ENCODE results near the gene TRPC4AP. TPM values are rescaled to one million over a fixed set of nuclear protein-coding genes. Genes with fewer than 3 reads are reported as not detected.
A peak's percentile ranks its signal among the peaks of the same experiment; 100 is the strongest.
"Not testable (repeated sequence)": the region's sequence is repeated elsewhere in the genome, so short reads cannot be mapped to it uniquely, and the experiment has no call there.

Gene TRPC4AP
- total RNA-seq, 4 donors from 2014 or later: 63.4 to 101 (median 76.4) TPM

- peaks cover 5 to 73% (median 11%) of the 10 kb centered on the region in 3 donors for H3K36me3 ChIP-seq
- 81 to 84% methylated on average over 4 of the region's 4 CpGs for WGBS, 2 donors
- peak overlapping the region in 2 of 4 donors; percentile 45 to 72 for H3K27ac ChIP-seq
- TF ChIP-seq POLR2A (IDR thresholded peaks at IDR 0.05): no peak
- no peaks in the 10 kb centered on the region for H3K27me3 ChIP-seq
- H3K4me1 ChIP-seq: peaks cover 0 to 30% (median 0%) of the 10 kb centered on the region in 4 donors
- DNase-seq (ENCODE audit: low spot score in 2 of 2): no peak
- H3K4me3 ChIP-seq: no peak overlapping the region
- no peaks in the 10 kb centered on the region for H3K9me3 ChIP-seq
These were observed 23.7 kb upstream of the TRPC4AP start for GRCh38 chr20:35116258-35116657.

- H3K27ac ChIP-seq: peak overlapping the region in 2 of 4 donors; percentile 45 to 72
- peaks cover 0 to 30% (median 0%) of the 10 kb centered on the region in 4 donors for H3K4me1 ChIP-seq
- no peaks in the 10 kb centered on the region for H3K27me3 ChIP-seq
- DNase-seq (ENCODE audit: low spot score in 2 of 2): no peak
- no peak overlapping the region for H3K4me3 ChIP-seq
- TF ChIP-seq POLR2A (IDR thresholded peaks at IDR 0.05) (no peak), EP300 (IDR thresholded peaks at IDR 0.05) (no peak), CTCF (IDR thresholded peaks at IDR 0.05) (no peak)
- WGBS, 2 donors: 83 to 93% methylated on average over 11 of the region's 11 CpGs
- no peaks in the 10 kb centered on the region for H3K9me3 ChIP-seq
- H3K36me3 ChIP-seq: peaks cover 5 to 67% (median 11%) of the 10 kb centered on the region in 3 donors
These were observed 23.0 kb upstream of the TRPC4AP start for GRCh38 chr20:35115606-35116005.

GRCh38 chr20:35112276-35112675, 19.7 kb upstream of the TRPC4AP start:
- 84 to 89% methylated on average over 5 of the region's 5 CpGs for WGBS, 2 donors
- peaks cover 0 to 34% (median 3%) of the 10 kb centered on the region in 3 donors for H3K36me3 ChIP-seq
- peaks cover 0 to 17% (median 0%) of the 10 kb centered on the region in 4 donors for H3K4me1 ChIP-seq
- not testable (repeated sequence) for H3K27me3 ChIP-seq; H3K9me3 ChIP-seq; H3K4me3 ChIP-seq; H3K27ac ChIP-seq; DNase-seq (ENCODE audit: low spot score in 2 of 2)

- no peak overlapping the region for H3K4me3 ChIP-seq
- peaks cover 0 to 25% (median 3%) of the 10 kb centered on the region in 3 donors for H3K36me3 ChIP-seq
- H3K27me3 ChIP-seq: no peaks in the 10 kb centered on the region
- peak overlapping the region in 2 of 4 donors; percentile 33 to 39 for H3K27ac ChIP-seq
- DNase-seq (ENCODE audit: low spot score in 2 of 2): no peak
- TF ChIP-seq POLR2A (IDR thresholded peaks at IDR 0.05) (no peak), EP300 (IDR thresholded peaks at IDR 0.05) (no peak), CTCF (IDR thresholded peaks at IDR 0.05) (no peak)
- H3K4me1 ChIP-seq: peaks cover 0 to 8% (median 0%) of the 10 kb centered on the region in 4 donors
- no peaks in the 10 kb centered on the region for H3K9me3 ChIP-seq
- 69 to 83% methylated on average over 4 of the region's 4 CpGs for WGBS, 2 donors
These were observed 18.7 kb upstream of the TRPC4AP start for GRCh38 chr20:35111141-35111888.

GRCh38 chr20:35108921-35109320, 16.3 kb upstream of the TRPC4AP start:
- 92 to 93% methylated on average over 4 of the region's 4 CpGs for WGBS, 2 donors
- no peaks in the 10 kb centered on the region for H3K9me3 ChIP-seq

More at GRCh38 chr20:35108921-35109320, 16.3 kb upstream of the TRPC4AP start:
- Histone ChIP-seq H3K27me3 (no peaks in the 10 kb centered on the region), H3K27ac (no peak overlapping the region), H3K36me3 (peaks cover 0 to under 1% (median 0%) of the 10 kb centered on the region in 3 donors), H3K4me3 (no peak overlapping the region), H3K4me1 (no peaks in the 10 kb centered on the region)
- no peak for DNase-seq (ENCODE audit: low spot score in 2 of 2)
- TF ChIP-seq CTCF (IDR thresholded peaks at IDR 0.05): no peak

Data from tibial nerve (tissue), 4 donors.